Stimulated activated CD8-positive, alpha-beta memory T cell treated with anti-CD3 and anti-CD28 coated beads, Interleukin-7, amount 100 ng/mL, for 4 hours (primary cell): Measurements from ENCODE around the gene RDH16.
"Not testable (repeated sequence)": the region's sequence is repeated elsewhere in the genome, so short reads cannot be mapped to it uniquely, and the experiment has no call there.

ENCODE experiments used
- DNase-seq, 2 donors: peaks; one replicate each; pipeline ENCODE4 v3.0.0-alpha.2; 2020; ENCODE audit warnings: low read depth in 2 of 2

Gene RDH16

GRCh38 chr12:56954057-56954957, 3.1 kb downstream of the RDH16 start:
- DNase-seq, result no peak

- no peak for DNase-seq
Measured at GRCh38 chr12:56953314-56953713, 4.1 kb downstream of the RDH16 start.

GRCh38 chr12:56951582-56952339, 5.6 kb downstream of the RDH16 start:
- DNase-seq, result no peak

- no peak for DNase-seq
Measured at GRCh38 chr12:56948881-56949280, 8.5 kb downstream of the RDH16 start.

- no peak for DNase-seq
Measured at GRCh38 chr12:56948457-56948777, 9.0 kb downstream of the RDH16 start.

GRCh38 chr12:56947633-56948456, 9.6 kb downstream of the RDH16 start:
- no peak for DNase-seq

- no peak for DNase-seq
Measured at GRCh38 chr12:56943878-56944277, 13.5 kb downstream of the RDH16 start.

GRCh38 chr12:56943374-56943773, 14.0 kb downstream of the RDH16 start:
- DNase-seq, result not testable (repeated sequence)

- no peak for DNase-seq
Measured at GRCh38 chr12:56941299-56942017, 15.9 kb downstream of the RDH16 start.

- not testable (repeated sequence) for DNase-seq
Measured at GRCh38 chr12:56940942-56941298, 16.5 kb downstream of the RDH16 start.

- no peak for DNase-seq
Measured at GRCh38 chr12:56935752-56936151, 21.7 kb downstream of the RDH16 start.

- no peak for DNase-seq
Measured at GRCh38 chr12:56935157-56935556, 22.3 kb downstream of the RDH16 start.

GRCh38 chr12:56933826-56934625, 23.4 kb downstream of the RDH16 start, which contains the start of gene SDR9C7:
Gene SDR9C7, minus strand, starts transcription at chr12:56934408. Its CDS starts 147 bp downstream, at chr12:56934261.
- no peak for DNase-seq

- no peak for DNase-seq
Measured at GRCh38 chr12:56932867-56933266, 24.5 kb downstream of the RDH16 start.

- DNase-seq, result no peak
Measured at GRCh38 chr12:56932146-56932545, 25.3 kb downstream of the RDH16 start.

GRCh38 chr12:56931474-56931978, 25.9 kb downstream of the RDH16 start:
- DNase-seq, result no peak

- no peak for DNase-seq
Measured at GRCh38 chr12:56930241-56930640, 27.2 kb downstream of the RDH16 start.

GRCh38 chr12:56929780-56930179, 27.6 kb downstream of the RDH16 start:
- no peak for DNase-seq

GRCh38 chr12:56928262-56928661, 29.1 kb downstream of the RDH16 start:
- no peak for DNase-seq

- DNase-seq, result no peak
Measured at GRCh38 chr12:56927281-56927680, 30.1 kb downstream of the RDH16 start.
